Endometrial microvascular endothelial cells (primary cell): Measurements from ENCODE around the gene SERPINA1. TPM values are rescaled to one million over a fixed set of nuclear protein-coding genes. Genes with fewer than 3 reads are reported as not detected.
"Not testable (repeated sequence)": the region's sequence is repeated elsewhere in the genome, so short reads cannot be mapped to it uniquely, and the experiment has no call there.

Experiments
- in situ Hi-C: cut with HindIII; loops from 2 replicates; pipeline ENCODE4 v1.10.0; 2017; ENCODE audit warnings: low sequenced_read_pairs, low pct_unique_long_range_greater_than_20kb; ENCODE audit errors: inconsistent ontology term
- total RNA-seq: library from RNA; depleted of rRNA; stranded (reverse); fragments of >200 nt; gene quantifications from one replicate; pipeline ENCODE4 v1.2.3, GENCODE V29; 2015; ENCODE audit errors: inconsistent ontology term

SERPINA1 gene
- total RNA-seq, 1 donor from 2014 or later, result not detected

DNA sequence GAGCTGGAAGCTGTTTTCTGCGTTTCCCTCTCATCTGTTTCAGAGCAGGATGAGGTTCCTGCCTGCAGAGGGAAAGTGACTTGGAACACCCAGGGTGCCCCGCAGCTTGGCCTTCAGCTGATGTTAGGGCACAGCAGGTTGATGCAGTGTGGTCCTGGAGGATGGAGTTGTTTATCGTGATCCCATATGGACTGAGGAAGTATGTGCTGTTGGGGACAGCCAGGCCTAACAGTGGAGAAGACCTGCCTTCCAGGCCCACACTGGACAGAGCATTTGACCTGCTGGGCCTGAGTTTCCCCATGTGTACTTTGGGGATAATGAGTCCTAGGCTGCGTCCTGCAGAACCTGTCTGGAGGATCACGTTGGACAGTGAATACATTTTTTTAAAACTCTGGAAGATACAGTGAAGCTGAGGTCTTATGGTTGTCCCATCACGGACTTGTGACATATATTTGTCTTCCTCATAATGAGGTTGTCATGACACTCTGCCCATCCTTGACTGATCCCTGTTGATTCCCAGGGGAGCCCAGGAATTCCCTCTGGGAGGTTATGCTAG is 12.8 kb downstream of the SERPINA1 start:
- in situ Hi-C loops, result no loop called here

DNA sequence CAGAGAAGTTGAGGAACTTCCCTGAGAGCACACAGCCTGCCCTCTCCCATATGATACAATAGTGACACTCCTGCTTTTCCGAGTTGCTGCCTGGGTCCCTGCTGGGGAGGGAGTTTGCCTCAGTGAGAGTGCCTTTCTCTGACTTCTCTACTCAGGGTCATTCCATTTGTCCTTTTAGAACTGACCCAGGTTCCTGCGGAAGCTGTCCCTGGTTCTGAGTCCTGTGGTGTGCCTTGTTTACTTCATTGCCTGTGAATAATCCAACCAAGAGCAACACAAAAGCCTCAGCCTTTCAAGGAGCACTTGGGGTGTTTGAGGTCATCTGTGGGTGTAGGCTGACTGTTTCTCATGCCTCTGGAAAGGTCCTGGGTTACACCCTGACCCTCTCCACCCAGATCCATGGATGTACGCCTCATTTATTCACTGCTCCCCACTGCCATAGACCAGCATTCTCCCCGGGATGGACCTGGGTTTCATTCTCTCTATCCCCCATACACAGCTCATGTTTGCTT is 13.6 kb downstream of the SERPINA1 start:
- in situ Hi-C loops, result no loop called here

DNA sequence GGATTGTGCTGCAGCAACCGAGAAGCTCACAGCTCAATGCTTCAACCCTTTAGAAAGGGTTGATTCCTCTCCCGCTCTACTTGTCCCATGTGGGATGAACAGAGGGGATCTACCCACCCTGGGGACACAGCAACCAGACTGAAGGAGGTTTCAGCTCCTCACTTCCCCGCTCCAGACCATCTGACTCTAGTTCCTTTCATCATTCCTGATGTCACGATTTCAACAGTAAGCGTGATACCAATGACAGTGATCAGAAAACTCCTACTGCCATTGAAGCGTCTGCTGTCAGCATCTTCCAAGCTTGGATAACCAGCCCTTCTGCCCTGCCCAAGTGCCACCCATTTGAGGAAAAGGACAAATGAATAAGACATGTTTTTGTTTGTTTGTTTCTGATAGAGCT is 14.3 kb downstream of the SERPINA1 start:
- in situ Hi-C loops, result no loop called here

DNA sequence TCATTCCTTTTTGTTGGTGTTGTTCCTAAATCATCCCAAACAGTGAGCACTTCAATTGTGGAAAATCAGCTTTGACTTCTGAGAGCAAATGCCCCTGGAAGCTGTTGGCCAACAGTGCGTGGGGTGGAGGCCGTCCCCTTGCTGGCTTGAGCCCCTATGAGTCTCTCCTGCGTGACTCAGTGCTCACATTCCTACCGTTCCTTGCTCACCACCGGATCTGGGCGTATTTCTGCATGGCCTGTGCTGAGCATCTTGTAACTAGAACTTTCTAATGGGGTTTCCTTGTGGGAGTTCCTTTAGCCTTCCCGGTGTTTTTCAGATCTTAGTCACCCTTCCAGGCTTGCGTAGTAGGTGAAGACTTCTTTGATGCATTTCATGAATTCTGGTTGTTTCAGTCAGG is 14.7 kb downstream of the SERPINA1 start:
- in situ Hi-C loops, result no loop called here

DNA sequence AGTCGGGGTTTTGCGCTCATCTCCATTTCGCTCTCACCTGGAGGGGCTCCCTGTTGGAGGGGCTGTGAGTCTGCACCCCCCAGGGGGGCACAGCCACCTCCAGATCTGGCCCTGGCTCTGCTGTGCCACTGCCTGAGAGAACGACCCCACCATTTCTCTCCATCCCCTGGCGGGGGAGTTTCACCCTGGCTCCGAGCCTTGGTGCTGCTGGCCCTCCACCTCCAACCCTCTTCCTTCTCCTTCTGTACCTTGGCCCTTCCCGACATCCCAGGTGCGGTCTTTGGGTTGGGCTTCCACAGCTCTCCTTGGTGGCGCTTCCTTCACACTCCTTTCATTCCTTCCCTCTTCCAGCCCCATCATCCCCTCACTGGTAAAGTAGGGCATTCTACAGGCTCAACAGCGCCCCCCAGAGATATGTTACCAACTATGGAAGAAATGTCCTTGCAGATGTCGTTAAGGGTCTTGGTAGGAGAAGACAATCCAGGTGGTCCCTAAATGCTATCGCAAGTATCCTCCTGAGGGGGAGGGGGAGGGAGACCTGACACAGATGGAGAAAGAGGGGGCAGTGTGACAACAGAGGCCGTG is 16.3 kb downstream of the SERPINA1 start:
- in situ Hi-C loops, result no loop called here

DNA sequence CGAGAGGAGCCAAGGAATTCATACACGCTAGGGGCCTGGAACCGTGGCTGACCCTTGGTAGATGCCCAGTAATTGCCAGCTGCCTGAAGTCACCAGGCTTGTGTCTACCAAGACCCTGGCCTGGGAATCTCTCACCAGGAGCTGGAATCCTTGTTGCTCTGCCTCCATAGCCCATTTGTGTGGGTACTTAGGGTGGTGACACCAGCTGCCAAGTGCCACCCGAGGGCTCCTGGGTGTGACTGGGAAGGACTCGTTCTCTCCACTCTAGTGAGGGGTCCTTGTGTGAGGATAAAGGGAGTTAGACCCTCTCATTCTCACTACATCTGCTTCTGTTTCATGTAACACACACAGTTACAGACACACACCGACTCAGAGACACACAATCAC is 17.9 kb downstream of the SERPINA1 start:
- in situ Hi-C loops, result no loop called here

DNA sequence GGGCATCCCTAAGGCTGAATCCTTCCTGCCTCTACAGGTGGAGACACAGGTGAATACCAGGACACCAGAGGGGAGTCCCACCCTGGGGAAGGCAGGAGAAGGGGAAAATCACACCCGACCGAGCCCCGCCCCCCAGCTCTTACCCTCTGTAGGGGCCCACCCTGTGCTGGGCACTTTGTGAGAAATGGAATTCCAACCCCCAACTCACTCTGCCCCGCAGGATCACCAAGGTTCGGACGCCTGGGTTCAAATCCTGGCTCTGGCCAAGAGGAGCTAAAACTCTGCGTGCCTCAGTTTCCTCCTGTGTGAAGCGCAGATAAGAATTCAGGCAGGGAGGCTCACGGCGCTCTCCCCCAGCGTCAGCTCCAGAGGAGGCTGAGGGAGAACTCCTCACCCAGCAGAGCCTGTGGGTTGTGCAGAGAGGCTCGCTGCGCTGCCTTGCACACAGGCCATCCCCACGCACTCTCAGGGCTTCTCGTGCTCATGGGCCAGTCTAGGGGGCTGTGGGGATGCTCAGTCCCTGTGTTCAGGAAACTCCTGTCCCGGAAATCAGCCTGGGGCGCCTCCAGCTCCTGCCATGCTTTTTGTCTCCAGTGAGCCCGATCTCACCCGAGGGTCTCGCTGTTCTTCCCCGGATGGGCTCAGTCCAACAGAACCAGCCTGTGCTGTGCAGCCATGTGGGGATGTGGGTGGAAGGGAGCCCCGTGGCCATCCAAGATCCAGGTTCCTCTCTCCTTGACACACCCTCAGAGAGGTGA is 18.5 kb downstream of the SERPINA1 start:
- in situ Hi-C loops, result not testable (repeated sequence)

DNA sequence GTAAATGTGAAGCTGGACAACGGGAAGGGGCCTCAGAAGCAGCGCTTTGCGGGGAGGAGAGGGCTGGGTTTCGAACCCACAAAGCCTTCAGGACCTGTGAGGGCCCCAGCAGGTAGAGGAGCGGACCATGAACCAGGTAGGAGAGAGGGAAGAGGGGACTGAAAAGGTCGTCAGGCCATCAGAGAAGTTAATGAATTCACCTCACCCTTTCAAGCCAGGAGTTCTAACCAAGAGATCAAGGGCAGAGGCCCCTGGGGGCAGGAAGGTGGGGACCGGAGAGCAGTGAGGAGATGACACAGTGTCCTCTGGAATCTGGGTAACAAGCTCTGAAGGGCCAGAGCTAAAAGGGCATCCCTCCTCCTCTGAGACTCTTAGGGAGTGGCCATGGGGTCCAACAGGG is 19.4 kb downstream of the SERPINA1 start:
- in situ Hi-C loops, result no loop called here

DNA sequence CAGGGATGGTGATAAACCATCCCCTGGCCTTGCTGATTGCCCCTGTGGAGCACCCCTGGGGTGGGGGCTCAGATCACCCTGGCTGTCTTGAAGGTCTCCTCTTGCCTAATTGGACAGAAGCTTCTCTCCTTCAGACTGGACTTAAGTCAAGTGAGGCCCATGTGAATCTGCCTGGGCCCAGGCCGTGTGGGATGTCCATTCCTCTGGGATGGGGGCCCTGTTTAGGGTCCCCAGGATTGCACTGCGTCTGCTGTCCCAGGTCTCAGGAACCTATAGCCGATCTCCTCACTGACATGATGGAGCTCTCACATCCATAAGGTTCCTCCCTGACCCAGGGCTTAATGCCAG is 20.2 kb downstream of the SERPINA1 start:
- in situ Hi-C loops, result no loop called here

DNA sequence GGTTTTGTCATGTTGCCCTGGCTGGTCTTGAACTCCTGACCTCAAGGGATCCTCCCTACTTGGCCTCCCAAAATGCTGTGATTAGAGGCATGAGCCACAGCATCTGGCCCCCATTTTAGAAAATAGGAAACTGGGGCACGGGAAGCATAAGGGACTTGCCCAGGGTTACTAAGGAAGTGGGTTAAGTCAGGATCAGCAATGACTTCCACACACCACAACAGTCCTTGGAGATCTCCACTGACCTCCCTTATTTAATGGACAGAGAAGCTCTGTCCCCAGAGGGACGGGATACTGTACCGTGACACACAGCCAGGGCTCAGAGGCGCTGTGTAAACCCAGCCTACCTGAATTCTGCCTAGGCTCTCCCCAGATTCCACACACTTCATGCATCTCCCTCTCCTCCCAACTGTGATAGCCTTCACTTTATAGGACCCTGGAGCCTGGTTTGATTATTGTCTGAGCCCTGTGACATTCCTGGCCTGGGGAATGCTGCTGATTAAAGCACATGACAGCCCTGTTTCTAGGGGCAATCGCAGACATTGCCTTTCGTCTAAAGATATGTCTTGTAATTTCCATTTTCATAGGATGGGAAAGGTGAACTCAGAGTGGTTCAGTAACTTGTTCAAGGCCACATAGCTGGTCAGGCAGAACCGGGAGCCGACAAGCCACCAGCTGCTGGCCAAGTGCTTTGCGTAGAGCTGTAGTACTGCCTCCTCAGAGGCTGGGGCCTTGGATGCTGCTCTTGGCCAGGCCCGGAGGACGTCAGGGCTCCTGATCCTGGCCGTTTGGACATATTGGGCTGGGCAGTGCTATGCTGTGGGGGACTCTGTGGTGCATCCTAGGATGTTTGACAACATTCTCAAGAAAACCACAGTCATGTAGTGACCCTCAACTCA is 20.8 kb downstream of the SERPINA1 start:
- in situ Hi-C loops, result no loop called here

DNA sequence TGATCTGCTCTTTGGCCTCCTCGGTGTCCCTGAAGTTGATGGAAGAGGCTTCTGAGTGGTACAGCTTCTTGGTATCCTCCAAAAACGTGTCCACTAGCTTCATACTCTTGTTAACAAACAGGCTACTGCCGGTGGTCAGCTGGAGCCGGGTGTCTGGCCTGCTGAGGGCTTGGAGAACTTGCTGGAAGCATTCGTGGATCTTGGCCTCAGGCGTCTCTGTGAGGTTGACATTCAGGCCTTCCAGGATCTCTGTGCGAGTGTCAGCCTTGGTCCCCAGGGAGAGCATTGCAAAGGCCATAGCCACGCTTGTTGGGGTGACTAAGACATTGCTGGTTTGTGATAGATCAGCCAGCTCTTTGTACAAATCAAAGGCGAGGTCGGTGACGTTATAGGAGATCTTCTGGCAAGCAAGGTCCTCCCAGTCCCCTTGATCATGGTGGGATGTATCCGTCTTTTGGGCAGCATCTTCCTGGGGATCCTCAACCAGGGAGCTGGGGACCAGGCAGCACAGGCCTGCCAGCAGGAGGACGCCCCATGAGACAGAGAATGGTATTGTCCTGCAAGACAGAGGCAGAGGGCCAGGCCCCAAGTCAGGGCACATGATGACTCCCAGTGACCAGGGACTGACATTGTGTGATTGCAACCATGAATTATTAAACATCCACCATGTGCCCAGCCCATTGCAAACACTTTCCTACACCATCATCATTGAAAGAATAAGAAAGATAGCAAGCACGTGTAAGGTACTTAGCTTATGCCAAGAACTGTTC is 22.1 kb downstream of the SERPINA1 start, which contains the start of gene SERPINA2:
Gene SERPINA2, minus strand, starts transcription at position 553 of the 770 bp plus-strand sequence.
- in situ Hi-C loops, result no loop called here

DNA sequence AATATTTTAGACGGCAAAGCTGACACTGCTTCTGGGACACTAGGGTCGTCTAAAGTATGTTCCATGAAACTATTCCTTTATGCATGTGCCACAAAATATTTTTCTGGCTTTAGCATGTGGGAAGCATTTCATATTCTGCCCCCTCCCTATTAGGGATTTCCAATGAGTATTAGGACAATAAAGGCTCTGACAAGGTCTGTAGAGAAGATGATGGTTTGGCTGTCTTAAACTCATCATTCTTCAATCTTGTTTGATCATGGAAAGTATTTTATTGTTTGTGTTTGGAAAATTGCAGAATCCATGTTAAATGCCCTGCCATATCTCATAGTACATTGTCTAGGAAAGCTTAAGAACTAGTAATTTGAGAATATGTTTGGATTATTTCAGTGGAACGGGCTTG is 22.8 kb downstream of the SERPINA1 start:
- in situ Hi-C loops, result no loop called here

DNA sequence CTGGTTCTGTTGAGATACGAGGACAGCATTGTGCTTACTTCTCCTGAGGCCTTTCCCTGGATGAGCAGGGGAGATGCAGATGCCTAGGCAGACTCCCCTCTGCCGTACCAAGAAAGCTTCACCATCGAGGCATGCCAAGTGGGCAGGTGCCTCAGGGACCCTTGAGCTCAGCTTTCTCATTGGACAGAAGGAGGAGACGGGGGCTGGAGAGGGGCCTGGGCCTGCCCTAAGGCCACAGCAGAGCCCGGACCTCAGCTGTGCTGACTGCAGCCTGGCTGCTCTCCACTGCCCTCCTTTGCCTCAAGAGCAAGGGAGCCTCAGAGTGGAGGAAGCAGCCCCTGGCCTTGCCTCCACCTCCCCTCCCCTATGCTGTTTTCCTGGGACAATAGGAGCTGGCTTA is 23.4 kb downstream of the SERPINA1 start:
- in situ Hi-C loops, result no loop called here

DNA sequence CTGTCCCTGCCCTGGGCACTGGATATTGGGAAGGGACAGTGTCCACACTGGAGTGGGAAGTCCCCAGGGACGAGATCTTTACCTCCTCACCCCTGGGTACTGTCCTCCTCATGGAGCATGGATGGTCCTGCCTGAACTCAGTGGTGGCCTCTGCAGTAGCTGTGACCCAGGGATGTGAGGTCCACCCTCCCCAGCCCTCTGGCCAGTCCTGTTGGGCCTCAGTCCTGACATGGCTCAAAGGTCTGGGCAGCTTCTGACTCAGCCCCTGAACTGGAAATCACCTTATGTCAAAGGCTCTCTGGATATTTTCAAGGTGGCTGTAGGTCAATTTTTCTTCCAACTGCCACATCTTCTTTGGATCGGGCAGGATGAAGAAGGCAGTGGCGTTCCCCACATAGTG is 24.4 kb downstream of the SERPINA1 start:
- in situ Hi-C loops, result no loop called here

DNA sequence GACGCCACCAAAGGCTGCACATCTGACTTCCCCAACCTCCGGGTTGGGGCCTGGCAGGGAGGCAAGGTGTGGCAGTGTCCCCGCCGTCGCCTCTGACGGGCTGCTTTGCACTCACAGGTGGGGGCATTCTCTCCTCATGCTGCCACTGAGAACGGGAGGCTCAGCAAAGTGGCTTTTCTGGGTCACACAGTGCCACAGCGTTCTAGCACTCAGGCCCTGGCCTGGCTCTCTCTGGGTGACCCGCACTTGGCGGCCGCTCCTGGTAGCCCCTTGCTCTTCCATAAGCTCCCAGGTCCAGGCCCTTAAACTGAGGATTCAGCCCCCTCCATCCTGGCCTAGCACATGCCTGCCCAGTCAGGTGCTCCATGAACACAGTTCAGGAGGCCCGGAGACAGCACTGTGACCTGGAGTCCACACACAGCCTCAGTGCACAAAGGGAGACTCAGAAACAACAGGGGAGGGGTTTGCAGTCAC is 25.2 kb downstream of the SERPINA1 start:
- in situ Hi-C loops, result no loop called here

DNA sequence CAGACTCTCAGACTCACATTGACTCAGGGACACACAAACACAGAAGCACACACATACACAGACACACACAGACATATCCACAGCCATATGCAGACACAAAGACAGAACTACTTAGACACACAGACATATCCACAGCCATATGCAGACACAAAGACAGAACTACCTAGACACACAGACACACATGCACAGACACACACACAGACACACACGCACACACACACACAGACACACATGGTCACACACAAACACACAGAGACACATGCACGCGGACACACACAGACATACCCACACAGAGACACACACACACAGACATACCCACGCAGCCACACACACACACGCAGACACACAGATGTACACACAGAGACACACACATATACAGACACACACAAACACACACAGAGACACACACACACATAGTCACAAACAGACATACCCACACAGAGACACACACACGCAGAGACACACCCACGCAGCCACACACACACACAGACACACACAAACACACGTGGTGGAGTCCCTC is 25.7 kb downstream of the SERPINA1 start:
- in situ Hi-C loops, result no loop called here

DNA sequence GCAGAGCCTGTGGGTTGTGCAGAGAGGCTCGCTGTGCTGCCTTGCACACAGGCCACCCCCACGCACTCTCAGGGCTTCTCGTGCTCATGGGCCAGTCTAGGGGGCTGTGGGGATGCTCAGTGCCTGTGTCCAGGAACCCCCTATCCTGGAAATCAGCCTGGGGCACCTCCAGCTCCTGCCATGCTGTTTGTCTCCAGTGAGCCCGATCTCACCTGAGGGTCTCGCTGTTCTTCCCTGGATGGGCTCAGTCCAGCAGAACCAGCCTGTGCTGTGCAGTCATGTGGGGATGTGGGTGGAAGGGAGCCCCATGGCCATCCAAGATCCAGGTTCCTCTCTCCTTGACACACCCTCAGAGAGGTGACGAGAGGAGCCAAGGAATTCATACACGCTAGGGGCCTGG is 26.7 kb downstream of the SERPINA1 start:
- in situ Hi-C loops, result no loop called here

DNA sequence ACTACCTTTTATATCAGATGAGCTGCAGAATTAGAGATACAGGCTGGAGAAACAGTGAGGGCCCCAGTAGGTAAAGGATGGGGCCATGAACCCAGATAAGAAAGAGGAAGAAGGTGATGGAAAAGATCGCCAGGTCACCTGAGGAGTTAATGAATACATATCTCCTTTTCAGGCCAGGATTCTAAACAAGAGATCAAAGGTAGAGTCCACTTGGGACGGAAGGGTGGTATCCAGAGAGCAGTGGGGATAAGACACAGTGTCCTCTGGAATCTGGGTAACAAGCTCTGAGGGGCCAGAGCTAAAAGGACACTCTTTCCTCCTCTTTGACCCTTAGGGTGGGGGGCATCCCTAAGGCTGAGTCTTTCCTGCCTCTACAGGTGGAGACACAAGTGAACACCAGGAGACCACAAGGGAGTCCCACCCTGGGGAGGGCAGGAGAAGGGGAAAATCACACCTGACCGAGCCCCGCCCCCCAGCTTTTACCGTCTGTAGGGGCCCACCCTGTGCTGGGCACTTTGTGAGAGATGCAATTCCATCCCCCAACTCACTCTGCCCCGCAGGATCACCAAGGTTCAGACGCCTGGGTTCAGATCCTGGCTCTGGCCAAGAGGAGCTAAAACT is 27.3 kb downstream of the SERPINA1 start:
- in situ Hi-C loops, result no loop called here
